Measurements from ENCODE around the gene RIC8A.

DNA sequence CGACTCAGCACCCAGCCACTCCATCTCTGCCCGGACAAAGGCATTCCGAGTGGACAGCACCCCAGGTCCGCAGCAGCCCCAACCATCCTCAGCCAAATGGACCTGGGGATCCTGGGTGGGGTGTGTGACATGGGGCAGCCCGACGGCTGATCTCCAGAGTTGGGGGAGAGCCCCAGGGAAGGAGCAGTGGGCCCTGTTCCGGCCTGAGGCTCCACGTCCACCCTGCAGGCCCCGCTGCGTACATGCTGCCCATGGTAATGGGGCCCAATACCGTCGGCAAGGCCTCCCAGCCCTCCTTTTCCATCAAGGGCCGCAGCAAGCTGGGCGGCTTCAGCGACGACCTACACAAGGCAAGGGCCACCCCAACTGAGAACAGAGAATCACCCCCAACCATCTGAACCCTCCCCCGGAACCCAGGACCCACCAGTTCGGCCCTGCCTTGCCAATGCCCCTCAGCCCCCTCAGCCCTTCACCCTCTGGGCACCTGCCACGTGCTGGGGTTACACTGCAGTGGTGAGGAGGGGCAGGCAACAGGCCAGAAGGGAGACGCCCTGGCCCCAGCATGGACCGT is 9.2 kb upstream of the RIC8A start:
- TF ChIP-seq, protein P1, sequence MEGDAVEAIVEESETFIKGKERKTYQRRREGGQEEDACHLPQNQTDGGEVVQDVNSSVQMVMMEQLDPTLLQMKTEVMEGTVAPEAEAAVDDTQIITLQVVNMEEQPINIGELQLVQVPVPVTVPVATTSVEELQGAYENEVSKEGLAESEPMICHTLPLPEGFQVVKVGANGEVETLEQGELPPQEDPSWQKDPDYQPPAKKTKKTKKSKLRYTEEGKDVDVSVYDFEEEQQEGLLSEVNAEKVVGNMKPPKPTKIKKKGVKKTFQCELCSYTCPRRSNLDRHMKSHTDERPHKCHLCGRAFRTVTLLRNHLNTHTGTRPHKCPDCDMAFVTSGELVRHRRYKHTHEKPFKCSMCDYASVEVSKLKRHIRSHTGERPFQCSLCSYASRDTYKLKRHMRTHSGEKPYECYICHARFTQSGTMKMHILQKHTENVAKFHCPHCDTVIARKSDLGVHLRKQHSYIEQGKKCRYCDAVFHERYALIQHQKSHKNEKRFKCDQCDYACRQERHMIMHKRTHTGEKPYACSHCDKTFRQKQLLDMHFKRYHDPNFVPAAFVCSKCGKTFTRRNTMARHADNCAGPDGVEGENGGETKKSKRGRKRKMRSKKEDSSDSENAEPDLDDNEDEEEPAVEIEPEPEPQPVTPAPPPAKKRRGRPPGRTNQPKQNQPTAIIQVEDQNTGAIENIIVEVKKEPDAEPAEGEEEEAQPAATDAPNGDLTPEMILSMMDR (IDR thresholded peaks at IDR 0.05) = no peak
- no peak for TF ChIP-seq POLR2A (IDR thresholded peaks at IDR 0.05)
